Measurements from ENCODE around the gene ZBTB40. TPM values are rescaled to one million over a fixed set of nuclear protein-coding genes. Genes with fewer than 3 reads are reported as not detected.

ZBTB40 gene
- total RNA-seq, 1 experiment from 2014 or later = 11.5 TPM

- ATAC-seq = no peak
- ChIA-PET CTCF (interaction anchor here (0.5 to 1.0 kb wide), 2 partner anchors 26 to 87 kb away, joined by 3 to 4 read pairs; no protein-coding TSS in a partner anchor), POLR2A (no interaction called here)
- no peaks in the 10 kb centered on the region for H3K9me3 Mint-ChIP-seq
- H3K4me3 Mint-ChIP-seq = no peak overlapping the region
- H3K27me3 Mint-ChIP-seq (ENCODE audit: low read depth) = peaks cover 10% of the 10 kb centered on the region; the same call in 1 of the 2 replicates
- no peak overlapping the region for H3K27ac Mint-ChIP-seq
- TF ChIP-seq TEAD4 (CRISPR knock-in tag; IDR thresholded peaks at IDR 0.05) (no peak), TP53 (CRISPR knock-in tag; IDR thresholded peaks at IDR 0.05) (no peak), ZNF263 (CRISPR knock-in tag; IDR thresholded peaks at IDR 0.05; ENCODE audit: low read depth) (no peak), JUN (CRISPR knock-in tag; IDR thresholded peaks at IDR 0.05) (no peak), HMGXB4 (CRISPR knock-in tag; IDR thresholded peaks at IDR 0.05) (no peak), GTF2I (CRISPR knock-in tag; conservative IDR thresholded peaks at IDR 0.05) (no peak), EMX1 (CRISPR knock-in tag; IDR thresholded peaks at IDR 0.05) (no peak), ZNF317 (CRISPR knock-in tag; IDR thresholded peaks at IDR 0.05; ENCODE audit: borderline replicate concordance, low read depth) (no peak), ZNF396 (CRISPR knock-in tag; IDR thresholded peaks at IDR 0.05; ENCODE audit: borderline replicate concordance) (no peak), SOX15 (CRISPR knock-in tag; IDR thresholded peaks at IDR 0.05) (no peak), NFATC4 (CRISPR knock-in tag; IDR thresholded peaks at IDR 0.05) (no peak), ZMAT4 (CRISPR knock-in tag; IDR thresholded peaks at IDR 0.05) (no peak), IRF2 (CRISPR knock-in tag; IDR thresholded peaks at IDR 0.05; ENCODE audit: borderline replicate concordance, low read depth) (no peak), PREB (CRISPR knock-in tag; IDR thresholded peaks at IDR 0.05; ENCODE audit: borderline replicate concordance) (no peak), ATF1 (CRISPR knock-in tag; IDR thresholded peaks at IDR 0.05) (no peak), ZNF138 (CRISPR knock-in tag; conservative IDR thresholded peaks at IDR 0.05) (no peak), IRF1 (CRISPR knock-in tag; IDR thresholded peaks at IDR 0.05) (no peak)
- TF ChIP-seq, protein P1, sequence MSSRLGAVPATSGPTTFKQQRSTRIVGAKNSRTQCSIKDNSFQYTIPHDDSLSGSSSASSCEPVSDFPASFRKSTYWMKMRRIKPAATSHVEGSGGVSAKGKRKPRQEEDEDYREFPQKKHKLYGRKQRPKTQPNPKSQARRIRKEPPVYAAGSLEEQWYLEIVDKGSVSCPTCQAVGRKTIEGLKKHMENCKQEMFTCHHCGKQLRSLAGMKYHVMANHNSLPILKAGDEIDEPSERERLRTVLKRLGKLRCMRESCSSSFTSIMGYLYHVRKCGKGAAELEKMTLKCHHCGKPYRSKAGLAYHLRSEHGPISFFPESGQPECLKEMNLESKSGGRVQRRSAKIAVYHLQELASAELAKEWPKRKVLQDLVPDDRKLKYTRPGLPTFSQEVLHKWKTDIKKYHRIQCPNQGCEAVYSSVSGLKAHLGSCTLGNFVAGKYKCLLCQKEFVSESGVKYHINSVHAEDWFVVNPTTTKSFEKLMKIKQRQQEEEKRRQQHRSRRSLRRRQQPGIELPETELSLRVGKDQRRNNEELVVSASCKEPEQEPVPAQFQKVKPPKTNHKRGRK (CRISPR knock-in tag; IDR thresholded peaks at IDR 0.05; ENCODE audit: borderline replicate concordance) = no peak
- TF ChIP-seq, protein P2, sequence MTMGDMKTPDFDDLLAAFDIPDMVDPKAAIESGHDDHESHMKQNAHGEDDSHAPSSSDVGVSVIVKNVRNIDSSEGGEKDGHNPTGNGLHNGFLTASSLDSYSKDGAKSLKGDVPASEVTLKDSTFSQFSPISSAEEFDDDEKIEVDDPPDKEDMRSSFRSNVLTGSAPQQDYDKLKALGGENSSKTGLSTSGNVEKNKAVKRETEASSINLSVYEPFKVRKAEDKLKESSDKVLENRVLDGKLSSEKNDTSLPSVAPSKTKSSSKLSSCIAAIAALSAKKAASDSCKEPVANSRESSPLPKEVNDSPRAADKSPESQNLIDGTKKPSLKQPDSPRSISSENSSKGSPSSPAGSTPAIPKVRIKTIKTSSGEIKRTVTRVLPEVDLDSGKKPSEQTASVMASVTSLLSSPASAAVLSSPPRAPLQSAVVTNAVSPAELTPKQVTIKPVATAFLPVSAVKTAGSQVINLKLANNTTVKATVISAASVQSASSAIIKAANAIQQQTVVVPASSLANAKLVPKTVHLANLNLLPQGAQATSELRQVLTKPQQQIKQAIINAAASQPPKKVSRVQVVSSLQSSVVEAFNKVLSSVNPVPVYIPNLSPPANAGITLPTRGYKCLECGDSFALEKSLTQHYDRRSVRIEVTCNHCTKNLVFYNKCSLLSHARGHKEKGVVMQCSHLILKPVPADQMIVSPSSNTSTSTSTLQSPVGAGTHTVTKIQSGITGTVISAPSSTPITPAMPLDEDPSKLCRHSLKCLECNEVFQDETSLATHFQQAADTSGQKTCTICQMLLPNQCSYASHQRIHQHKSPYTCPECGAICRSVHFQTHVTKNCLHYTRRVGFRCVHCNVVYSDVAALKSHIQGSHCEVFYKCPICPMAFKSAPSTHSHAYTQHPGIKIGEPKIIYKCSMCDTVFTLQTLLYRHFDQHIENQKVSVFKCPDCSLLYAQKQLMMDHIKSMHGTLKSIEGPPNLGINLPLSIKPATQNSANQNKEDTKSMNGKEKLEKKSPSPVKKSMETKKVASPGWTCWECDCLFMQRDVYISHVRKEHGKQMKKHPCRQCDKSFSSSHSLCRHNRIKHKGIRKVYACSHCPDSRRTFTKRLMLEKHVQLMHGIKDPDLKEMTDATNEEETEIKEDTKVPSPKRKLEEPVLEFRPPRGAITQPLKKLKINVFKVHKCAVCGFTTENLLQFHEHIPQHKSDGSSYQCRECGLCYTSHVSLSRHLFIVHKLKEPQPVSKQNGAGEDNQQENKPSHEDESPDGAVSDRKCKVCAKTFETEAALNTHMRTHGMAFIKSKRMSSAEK (CRISPR knock-in tag; IDR thresholded peaks at IDR 0.05; ENCODE audit: borderline replicate concordance) = no peak
- TF ChIP-seq, protein P3, sequence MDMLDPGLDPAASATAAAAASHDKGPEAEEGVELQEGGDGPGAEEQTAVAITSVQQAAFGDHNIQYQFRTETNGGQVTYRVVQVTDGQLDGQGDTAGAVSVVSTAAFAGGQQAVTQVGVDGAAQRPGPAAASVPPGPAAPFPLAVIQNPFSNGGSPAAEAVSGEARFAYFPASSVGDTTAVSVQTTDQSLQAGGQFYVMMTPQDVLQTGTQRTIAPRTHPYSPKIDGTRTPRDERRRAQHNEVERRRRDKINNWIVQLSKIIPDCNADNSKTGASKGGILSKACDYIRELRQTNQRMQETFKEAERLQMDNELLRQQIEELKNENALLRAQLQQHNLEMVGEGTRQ (CRISPR knock-in tag; IDR thresholded peaks at IDR 0.05) = no peak
- DNase-seq (ENCODE audit: low spot score) = no peak
- H3K4me1 Mint-ChIP-seq = peaks cover 40% of the 10 kb centered on the region
- no peaks in the 10 kb centered on the region for H3K36me3 Mint-ChIP-seq
Observed at GRCh38 chr1:22553104-22553880, 101.6 kb downstream of the ZBTB40 start.
